Thyroid gland (tissue), 4 donors: Measurements from ENCODE around the gene SHROOM3. TPM values are rescaled to one million over a fixed set of nuclear protein-coding genes. Genes with fewer than 3 reads are reported as not detected.
A peak's percentile ranks its signal among the peaks of the same experiment; 100 is the strongest.

Experiments used
- DNase-seq, 2 donors: peaks; one replicate each; pipeline ENCODE4 v3.0.0-alpha.2; 2019
- H3K27ac ChIP-seq, 3 donors: fragments of 200-600 bp; sonication (generic); 1 replicate in 2 of 3; 2 replicates in 1 of 3; pipeline ENCODE4 v1.5.1; 2016 to 2019; ENCODE audit warnings: mild to moderate bottlenecking in 1 of 3, moderate library complexity in 1 of 3
- H3K27me3 ChIP-seq: fragments of 200-600 bp; sonication (generic); one replicate; pipeline ENCODE4 v1.5.1; 2019
- H3K36me3 ChIP-seq, 2 donors: fragments of 200-600 bp; sonication (generic); one replicate each; pipeline ENCODE4 v1.5.1; 2016 to 2019
- H3K4me1 ChIP-seq, 2 donors: fragments of 200-600 bp; sonication (generic); one replicate each; pipeline ENCODE4 v1.5.1; 2017 to 2019
- H3K4me3 ChIP-seq, 3 donors: fragments of 200-600 bp; sonication (generic); replicated peaks in 1 of 3; 1 replicate in 2 of 3; 2 replicates in 1 of 3; pipeline ENCODE4 v1.5.1; 2016; ENCODE audit warnings: mild to moderate bottlenecking in 1 of 3
- H3K9me3 ChIP-seq: fragments of 200-600 bp; sonication (generic); one replicate; pipeline ENCODE4 v1.5.1; 2017
- CTCF ChIP-seq, 6 experiments: fragments of 200-600 bp in 3 of 6; fragments of 450-650 bp in 3 of 6; sonication (generic) in 3 of 6; IDR thresholded peaks; one replicate each; pipeline ENCODE4 v1.5.1; 2016 to 2019; ENCODE audit warnings: antibody characterized with exemption in 6 of 6, mild to moderate bottlenecking in 2 of 6, inconsistent platforms in 1 of 6, moderate library complexity in 1 of 6
- POLR2A ChIP-seq, 2 donors: fragments of 450-650 bp; IDR thresholded peaks; one replicate each; pipeline ENCODE4 v1.6.1; 2017; ENCODE audit warnings: antibody characterized with exemption in 2 of 2, mild to moderate bottlenecking in 2 of 2, moderate library complexity in 1 of 2
- WGBS, 2 donors: methylation state at CpG; one replicate each; pipeline ENCODE4 v1.1.5; 2017; 5-methylcytosine and 5-hydroxymethylcytosine counted together
- intact Hi-C: fragments of 100-400 bp; cut with DNase I; formaldehyde crosslinking; loops from one replicate; pipeline ENCODE4 v1.15.1; 2023
- total RNA-seq, 4 donors: library from RNA; depleted of rRNA; stranded (reverse); fragments of >200 nt; gene quantifications; one replicate each; pipeline ENCODE4 v1.2.3, GENCODE V29; 2016

The SHROOM3 gene
- total RNA-seq, 4 donors from 2014 or later, result 41.7 to 77.8 (median 62.0) TPM

DNA sequence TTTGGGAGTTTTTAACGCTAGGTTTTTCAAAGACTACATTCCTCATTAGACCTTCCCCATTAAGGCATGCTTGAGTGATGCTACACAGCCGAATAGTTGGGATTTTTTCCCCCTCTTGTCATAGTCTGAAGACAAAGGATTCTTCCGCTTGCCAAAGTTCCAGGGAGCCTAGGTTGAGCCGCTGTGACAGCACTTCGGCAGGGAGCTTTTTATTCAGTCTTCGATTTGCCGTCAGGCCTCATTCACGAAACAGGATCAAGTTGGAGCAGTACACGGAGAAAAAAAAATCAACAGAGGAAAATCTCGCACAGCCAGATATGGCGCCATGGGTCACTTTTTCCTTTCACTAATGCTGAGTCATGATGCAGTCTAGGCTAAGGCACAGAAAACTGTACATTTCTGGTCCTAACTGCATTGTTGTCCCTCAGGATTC lies 24.3 kb downstream of the SHROOM3 start:
- no peaks in the 10 kb centered on the region for H3K9me3 ChIP-seq
- WGBS, 2 donors, result 27 to 30% methylated on average over 11 of the region's 11 CpGs
- peak overlapping the region; percentile 85 to 93 (median 90) for H3K27ac ChIP-seq
- no peak overlapping the region for H3K4me3 ChIP-seq
- no peaks in the 10 kb centered on the region for H3K36me3 ChIP-seq
- H3K4me1 ChIP-seq, result peaks cover 19 to 22% of the 10 kb centered on the region in 2 donors
- no peaks in the 10 kb centered on the region for H3K27me3 ChIP-seq
- peak; percentile 44 to 65 for DNase-seq
- intact Hi-C loops, result no loop called here
- TF ChIP-seq POLR2A (IDR thresholded peaks at IDR 0.05) (peak in 1 of 2 donors; percentile 48), CTCF (IDR thresholded peaks at IDR 0.05) (no peak)

- H3K9me3 ChIP-seq, result no peaks in the 10 kb centered on the region
- no peaks in the 10 kb centered on the region for H3K27me3 ChIP-seq
- no peak overlapping the region for H3K4me3 ChIP-seq
- no peak for TF ChIP-seq POLR2A (IDR thresholded peaks at IDR 0.05)
- TF ChIP-seq CTCF (IDR thresholded peaks at IDR 0.05), result no peak
- H3K36me3 ChIP-seq, result no peaks in the 10 kb centered on the region
- intact Hi-C loops, result no loop called here
- DNase-seq, result no peak
- peaks cover 13 to 16% of the 10 kb centered on the region in 2 donors for H3K4me1 ChIP-seq
- 93 to 100% methylated on average over 2 of the region's 2 CpGs for WGBS, 2 donors
- no peak overlapping the region for H3K27ac ChIP-seq
These were observed 28.5 kb downstream of the SHROOM3 start for GRCh38 chr4:76463568-76463967.

DNA sequence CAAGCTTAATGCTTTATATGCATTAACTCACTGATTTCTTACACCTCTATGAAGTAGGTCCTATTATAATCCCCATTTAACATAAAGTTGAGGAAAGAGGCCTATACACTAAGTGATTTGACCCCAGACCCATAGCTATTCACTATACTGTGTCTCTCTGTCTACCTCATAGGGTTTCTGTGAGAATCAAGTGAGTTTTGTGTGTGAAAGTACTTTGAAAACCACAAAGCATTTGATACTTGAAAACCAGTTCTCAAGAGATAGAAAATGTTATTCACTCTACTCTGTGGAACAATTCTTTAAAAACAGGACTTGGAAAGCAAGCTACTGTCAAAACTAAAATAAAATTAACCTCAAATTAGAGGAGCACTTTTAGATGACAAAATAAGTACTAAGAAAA lies 35.0 kb downstream of the SHROOM3 start:
- DNase-seq, result no peak
- TF ChIP-seq CTCF (IDR thresholded peaks at IDR 0.05) (no peak), POLR2A (IDR thresholded peaks at IDR 0.05) (no peak)
- Histone ChIP-seq H3K27ac (peak overlapping the region; percentile 23 to 79 (median 77)), H3K4me1 (peaks cover 13 to 17% of the 10 kb centered on the region in 2 donors), H3K27me3 (no peaks in the 10 kb centered on the region), H3K36me3 (no peaks in the 10 kb centered on the region), H3K9me3 (no peaks in the 10 kb centered on the region), H3K4me3 (no peak overlapping the region)
- intact Hi-C loops, result no loop called here

DNA sequence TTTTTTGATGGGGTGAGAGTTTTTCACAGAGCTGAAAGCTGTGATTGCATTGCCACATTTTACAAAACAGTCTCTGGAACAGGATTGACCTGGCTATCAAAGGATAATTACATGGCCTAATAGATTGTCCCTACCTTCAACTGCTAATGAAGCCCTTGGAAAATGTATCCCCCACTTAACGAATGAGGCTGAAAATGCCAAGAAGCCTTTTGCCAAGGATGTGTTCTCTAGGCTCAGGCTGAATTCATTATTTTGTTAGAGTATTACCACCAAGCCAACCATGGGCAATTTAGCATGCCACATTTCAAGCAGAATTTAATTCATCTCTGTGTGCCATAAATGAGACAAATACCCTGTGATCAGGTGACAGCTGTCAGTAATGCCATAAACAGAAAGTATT lies 35.5 kb downstream of the SHROOM3 start:
- no peaks in the 10 kb centered on the region for H3K36me3 ChIP-seq
- WGBS, 2 donors, result 17 to 32% methylated on average over 1 of the region's 1 CpG
- no peaks in the 10 kb centered on the region for H3K27me3 ChIP-seq
- peak overlapping the region; percentile 23 to 79 (median 77) for H3K27ac ChIP-seq
- intact Hi-C loops, result no loop called here
- H3K9me3 ChIP-seq, result no peaks in the 10 kb centered on the region
- TF ChIP-seq POLR2A (IDR thresholded peaks at IDR 0.05), result no peak
- no peak for TF ChIP-seq CTCF (IDR thresholded peaks at IDR 0.05)
- DNase-seq, result no peak
- H3K4me3 ChIP-seq, result no peak overlapping the region
- H3K4me1 ChIP-seq, result peaks cover 13 to 17% of the 10 kb centered on the region in 2 donors

- Histone ChIP-seq H3K4me3 (no peak overlapping the region), H3K27me3 (no peaks in the 10 kb centered on the region), H3K36me3 (no peaks in the 10 kb centered on the region), H3K9me3 (no peaks in the 10 kb centered on the region), H3K27ac (no peak overlapping the region), H3K4me1 (peaks cover 0 to 1% of the 10 kb centered on the region in 2 donors)
- no peak for TF ChIP-seq CTCF (IDR thresholded peaks at IDR 0.05)
- 90 to 95% methylated on average over 1 of the region's 1 CpG for WGBS, 2 donors
- intact Hi-C loops, result no loop called here
- DNase-seq, result no peak
These were observed 41.5 kb downstream of the SHROOM3 start for GRCh38 chr4:76476571-76476970.
